GM23338 (cell line): ENCODE results near the gene COX8A.

Experiments used
- CTCF ChIP-seq, 2 experiments: fragments of 200-600 bp in 1 of 2; sonication (generic) in 1 of 2; conservative IDR thresholded peaks; 2 replicates each; pipeline versions ENCODE4 v1.5.1 to v1.6.1; 2016 to 2017; ENCODE audit warnings: antibody characterized with exemption in 2 of 2, low read depth in 2 of 2, mild to moderate bottlenecking in 2 of 2, moderate library complexity in 1 of 2
- EZH2 ChIP-seq: fragments of 200-600 bp; sonication (generic); IDR thresholded peaks from one replicate; pipeline ENCODE4 v1.8.0; 2017; ENCODE audit warnings: antibody characterized with exemption, mild to moderate bottlenecking, low read depth; ENCODE audit not compliant: unreplicated experiment
- POLR2AphosphoS5 ChIP-seq: IDR thresholded peaks from 2 replicates; pipeline ENCODE4 v1.6.1; 2016; ENCODE audit warnings: antibody characterized with exemption, low read depth
- ZNF462 ChIP-seq: fragments of 250-450 bp; sonication (Bioruptor Pico); IDR thresholded peaks from 2 replicates; pipeline ENCODE4 v1.5.0; 2020; ENCODE audit warnings: mild to moderate bottlenecking, moderate library complexity

GRCh38 chr11:64006398-64006797 lies 32.0 kb downstream of the COX8A start:
- TF ChIP-seq CTCF (conservative IDR thresholded peaks at IDR 0.05; ENCODE audit: low read depth in 2 of 2) (no peak), POLR2AphosphoS5 (no peak), ZNF462 (CRISPR knock-in tag) (no peak), EZH2 (no peak)
